H1 (cell line): ENCODE results near the gene TCHH. TPM values are rescaled to one million over a fixed set of nuclear protein-coding genes. Genes with fewer than 3 reads are reported as not detected.

Experiments
- CTCF ChIA-PET: fragments of 300-600 bp; sonication (Branson Sonifier 250); formaldehyde crosslinking; loops from one replicate; lab custom pipeline; 2021; ENCODE audit not compliant: partially characterized antibody; lab: Charles Lee
- POLR2A ChIA-PET: fragments of 300-600 bp; sonication (Branson Sonifier 250); formaldehyde crosslinking; loops from one replicate; lab custom pipeline; 2021; ENCODE audit warnings: inconsistent platforms; ENCODE audit not compliant: partially characterized antibody; lab: Charles Lee
- DNase-seq, 2 experiments: peaks; one replicate each; pipeline versions ENCODE4 v3.0.0 to v3.0.0-alpha.2; 2010 to 2022; ENCODE audit warnings: low spot score in 2 of 2, low read depth in 1 of 2, mixed read lengths in 1 of 2
- FAIRE-seq: peaks from 2 replicates; lab custom pipeline; 2011; peaks lifted over from hg19 to GRCh38; lab: Jason Lieb, UNC
- H2AFZ ChIP-seq: 2 replicates; pipeline ENCODE4 v1.8.1; 2012; ENCODE audit warnings: low read length, inconsistent platforms
- H2AK5ac ChIP-seq: 2 replicates; pipeline ENCODE4 v1.6.1; 2013; ENCODE audit warnings: low read depth, low read length
- H2BK120ac ChIP-seq: replicated peaks from 2 replicates; pipeline ENCODE3; 2013; ENCODE audit warnings: low read depth, low read length, inconsistent platforms
- H2BK12ac ChIP-seq: 2 replicates; pipeline ENCODE4 v1.6.1; 2013; ENCODE audit warnings: low read depth, low read length
- H2BK15ac ChIP-seq: 2 replicates; pipeline ENCODE4 v1.6.1; 2013; ENCODE audit warnings: low read length
- H2BK20ac ChIP-seq: 2 replicates; pipeline ENCODE4 v1.6.1; 2013; ENCODE audit warnings: low read length
- H2BK5ac ChIP-seq: 2 replicates; pipeline ENCODE4 v1.6.1; 2013; ENCODE audit warnings: low read depth, low read length
- H3K14ac ChIP-seq: 2 replicates; pipeline ENCODE4 v1.6.1; 2013; ENCODE audit warnings: inconsistent platforms; ENCODE audit not compliant: insufficient read length
- H3K18ac ChIP-seq: 2 replicates; pipeline ENCODE4 v1.6.1; 2013; ENCODE audit warnings: low read length; ENCODE audit errors: extremely low read depth
- H3K23ac ChIP-seq: 2 replicates; pipeline ENCODE4 v1.6.1; 2013; ENCODE audit warnings: inconsistent platforms; ENCODE audit not compliant: insufficient read length
- H3K23me2 ChIP-seq: 2 replicates; pipeline ENCODE4 v1.6.1; 2013; ENCODE audit warnings: low read depth, low read length
- H3K27ac ChIP-seq: 2 replicates; pipeline ENCODE4 v1.6.1; 2011; ENCODE audit warnings: low read depth, low read length, inconsistent platforms
- H3K27me3 ChIP-seq, 4 experiments: replicated peaks in 1 of 4; 1 replicate in 1 of 4; 2 replicates in 3 of 4; pipeline versions ENCODE4 v1.6.1 to v1.8.1; 2011 to 2013; ENCODE audit warnings: low read length in 3 of 4, mild to moderate bottlenecking in 3 of 4, inconsistent platforms in 2 of 4, mixed read lengths in 2 of 4, moderate library complexity in 1 of 4; ENCODE audit not compliant: control insufficient read depth in 3 of 4, insufficient read depth in 3 of 4; ENCODE audit errors: extremely low read depth in 1 of 4
- H3K36me3 ChIP-seq, 4 experiments: 2 replicates each; pipeline versions ENCODE4 v1.6.1 to v1.8.1; 2011 to 2013; ENCODE audit warnings: mild to moderate bottlenecking in 4 of 4, low read length in 3 of 4, moderate library complexity in 2 of 4, control low read depth in 1 of 4, inconsistent platforms in 1 of 4; ENCODE audit not compliant: insufficient read depth in 4 of 4, control insufficient read depth in 2 of 4
- H3K4ac ChIP-seq: replicated peaks from 2 replicates; pipeline ENCODE3; 2013; ENCODE audit warnings: low read length, low read depth, mixed read lengths, inconsistent platforms; ENCODE audit not compliant: insufficient read length
- H3K4me1 ChIP-seq, 4 experiments: replicated peaks in 1 of 4; 1 replicate in 1 of 4; 2 replicates in 3 of 4; pipeline versions ENCODE4 v1.6.1 to v1.8.1; 2011 to 2013; ENCODE audit warnings: low read length in 3 of 4, inconsistent platforms in 2 of 4, mixed read lengths in 1 of 4; ENCODE audit not compliant: insufficient read depth in 4 of 4, control insufficient read depth in 3 of 4
- H3K4me2 ChIP-seq, 2 experiments: 2 replicates each; pipeline versions ENCODE4 v1.6.1 to v1.8.1; 2011 to 2013; ENCODE audit warnings: low read depth in 2 of 2, low read length in 2 of 2, control low read depth in 1 of 2, inconsistent platforms in 1 of 2, mild to moderate bottlenecking in 1 of 2; ENCODE audit not compliant: insufficient read depth in 1 of 2
- H3K4me3 ChIP-seq, 4 experiments: fragments of 200-600, 300-600 bp in 1 of 4; sonication (generic), shearing (Covaris generic), sonication (Bioruptor Twin) in 1 of 4; 2 replicates each; pipeline versions ENCODE4 v1.5.1 to v1.8.1; 2011 to 2016; ENCODE audit warnings: low read length in 4 of 4, low read depth in 3 of 4, control low read depth in 2 of 4, inconsistent platforms in 2 of 4, mild to moderate bottlenecking in 2 of 4, mixed read lengths in 1 of 4, moderate library complexity in 1 of 4; ENCODE audit not compliant: insufficient read depth in 2 of 4; ENCODE audit errors: extremely low read depth in 1 of 4
- H3K56ac ChIP-seq: replicated peaks from 2 replicates; pipeline ENCODE3; 2013; ENCODE audit warnings: low read depth, mild to moderate bottlenecking, mixed read lengths, low read length, inconsistent platforms; ENCODE audit not compliant: insufficient read length
- H3K79me1 ChIP-seq: 2 replicates; pipeline ENCODE4 v1.6.1; 2013; ENCODE audit warnings: low read depth, low read length, control low read depth
- H3K79me2 ChIP-seq, 2 experiments: 2 replicates each; pipeline versions ENCODE4 v1.6.1 to v1.8.1; 2012 to 2013; ENCODE audit warnings: low read length in 2 of 2, mild to moderate bottlenecking in 2 of 2, inconsistent platforms in 1 of 2; ENCODE audit not compliant: insufficient read depth in 2 of 2, control insufficient read depth in 1 of 2
- H3K9ac ChIP-seq, 4 experiments: replicated peaks in 1 of 4; 1 replicate in 1 of 4; 2 replicates in 3 of 4; pipeline versions ENCODE4 v1.6.1 to v1.8.1; 2011 to 2013; ENCODE audit warnings: low read depth in 3 of 4, low read length in 3 of 4, control low read depth in 2 of 4, mild to moderate bottlenecking in 2 of 4, moderate library complexity in 2 of 4, inconsistent platforms in 1 of 4; ENCODE audit errors: extremely low read depth in 1 of 4
- H3K9me3 ChIP-seq, 2 experiments: 2 replicates each; pipeline versions ENCODE4 v1.6.1 to v1.8.1; 2012 to 2013; ENCODE audit warnings: mild to moderate bottlenecking in 2 of 2, moderate library complexity in 2 of 2, control low read depth in 1 of 2, inconsistent platforms in 1 of 2, low read depth in 1 of 2, low read length in 1 of 2, mixed read lengths in 1 of 2; ENCODE audit not compliant: insufficient read depth in 2 of 2
- H4K20me1 ChIP-seq, 2 experiments: replicated peaks in 1 of 2; 2 replicates each; pipeline versions ENCODE3 to v1.8.1; 2011 to 2013; ENCODE audit warnings: inconsistent platforms in 2 of 2, low read length in 2 of 2, mild to moderate bottlenecking in 1 of 2; ENCODE audit not compliant: insufficient read depth in 2 of 2, control insufficient read depth in 1 of 2
- H4K5ac ChIP-seq: 2 replicates; pipeline ENCODE4 v1.6.1; 2013; ENCODE audit warnings: low read length, low read depth, mixed read lengths, inconsistent platforms; ENCODE audit not compliant: insufficient read length
- H4K8ac ChIP-seq: 2 replicates; pipeline ENCODE4 v1.8.0; 2013; ENCODE audit warnings: mild to moderate bottlenecking, moderate library complexity, low read length, inconsistent platforms; ENCODE audit not compliant: insufficient read depth; ENCODE audit errors: extremely low read depth
- H4K91ac ChIP-seq: replicated peaks from 2 replicates; pipeline ENCODE3; 2013; ENCODE audit warnings: low read length, mixed read lengths, inconsistent platforms; ENCODE audit not compliant: insufficient read length
- CHD2 ChIP-seq: IDR thresholded peaks from 2 replicates; pipeline ENCODE4 v1.6.1; 2012; ENCODE audit warnings: low read length, improper control_type of control experiment
- EGR1 ChIP-seq: IDR thresholded peaks from 2 replicates; pipeline ENCODE4 v1.6.1; 2011; ENCODE audit warnings: low read depth, low read length, borderline replicate concordance
- polyA plus RNA-seq, 7 experiments: library from polyadenylated mRNA; depleted of rRNA in 3 of 7; stranded (reverse) in 5 of 7; unstranded in 2 of 7; fragments of >200 nt in 5 of 7; fragments of 200-250 nt in 2 of 7; gene quantifications; 1 replicate in 5 of 7; 2 replicates in 1 of 7; 4 replicates in 1 of 7; pipeline versions ENCODE4 v1.2.1 to v1.2.3, GENCODE V29; 2011 to 2013; ENCODE audit warnings: missing spikeins in 2 of 7, mixed read lengths in 2 of 7
- total RNA-seq: library from RNA; stranded (reverse); fragmentation: NEBNext Ultra II Directional; extraction: Animal tissue kit (Norgen Biotek cat#: 25700); gene quantifications from 2 replicates; pipeline ENCODE4 v1.2.1, GENCODE V29; 2021

The TCHH gene
- total and polyA plus RNA-seq, 2 of the 8 experiments (the other 6 are each of a cell fraction or from before 2014, with no cell fraction given), result 0.02 to 0.07 TPM

DNA sequence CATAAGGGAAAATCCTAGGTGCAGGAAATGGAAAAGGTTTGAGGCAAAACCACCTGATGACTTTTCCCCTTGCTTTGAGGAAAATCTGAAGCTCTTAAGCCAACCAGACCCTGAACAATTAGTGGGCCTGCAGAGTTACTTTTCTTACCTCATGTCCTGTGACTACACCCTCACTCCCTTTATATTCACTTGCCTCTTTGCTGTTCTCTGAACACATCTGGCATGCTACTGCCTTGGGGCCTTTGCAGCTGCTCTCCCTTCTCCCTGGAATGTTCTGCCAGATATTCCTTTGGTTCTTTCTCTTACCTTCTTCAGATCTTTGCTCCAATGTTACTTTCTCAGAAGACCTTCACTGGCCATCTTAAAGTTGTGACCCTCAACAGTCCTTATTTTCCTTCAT is 22.0 kb upstream of the TCHH start:
- Histone ChIP-seq H3K9ac (no peak overlapping the region), H3K23ac (no peak overlapping the region), H3K79me1 (no peaks in the 10 kb centered on the region), H4K20me1 (no peaks in the 10 kb centered on the region), H3K14ac (no peak overlapping the region), H2BK15ac (no peak overlapping the region), H2BK5ac (no peak overlapping the region), H2BK20ac (no peak overlapping the region), H4K91ac (no peak overlapping the region), H3K27ac (no peak overlapping the region), H3K18ac (no peak overlapping the region), H3K36me3 (no peaks in the 10 kb centered on the region), H3K79me2 (no peaks in the 10 kb centered on the region), H2AK5ac (no peak overlapping the region), H3K56ac (no peak overlapping the region), H3K27me3 (no peaks in the 10 kb centered on the region), H3K4me2 (no peak overlapping the region), H2AFZ (no peak overlapping the region), H2BK12ac (no peak overlapping the region), H3K23me2 (no peaks in the 10 kb centered on the region), H3K4me1 (no peaks in the 10 kb centered on the region), H2BK120ac (no peak overlapping the region), H3K9me3 (peaks cover 30 to 37% of the 10 kb centered on the region in 2 experiments), H4K5ac (no peak overlapping the region), H4K8ac (no peak overlapping the region), H3K4ac (no peak overlapping the region), H3K4me3 (no peak overlapping the region)
- TF ChIP-seq EGR1, result no peak
- TF ChIP-seq CHD2, result no peak
- DNase-seq (no peak), FAIRE-seq (no peak)
- ChIA-PET CTCF (interaction anchor here (0.7 kb wide), 1 partner anchor 88 kb away, joined by 3 read pairs; no protein-coding TSS in a partner anchor), POLR2A (no interaction called here)
